22Rv1 (cell line): ENCODE results near the gene NEFH.

Source experiments
- CTCF ChIP-seq: fragments of 450-650 bp; IDR thresholded peaks from 2 replicates; pipeline ENCODE4 v1.5.1; 2017; ENCODE audit warnings: mild to moderate bottlenecking
- ZFX ChIP-seq: fragments of 450-650 bp; IDR thresholded peaks from 2 replicates; pipeline ENCODE4 v1.6.1; 2017; ENCODE audit warnings: antibody characterized with exemption, borderline replicate concordance

GRCh38 chr22:29451863-29452262 is 28.2 kb upstream of the NEFH start:
- TF ChIP-seq CTCF = no peak
- no peak for TF ChIP-seq ZFX
